Measurements from ENCODE around the gene ATP13A5.

ATP13A5 gene, protein sequence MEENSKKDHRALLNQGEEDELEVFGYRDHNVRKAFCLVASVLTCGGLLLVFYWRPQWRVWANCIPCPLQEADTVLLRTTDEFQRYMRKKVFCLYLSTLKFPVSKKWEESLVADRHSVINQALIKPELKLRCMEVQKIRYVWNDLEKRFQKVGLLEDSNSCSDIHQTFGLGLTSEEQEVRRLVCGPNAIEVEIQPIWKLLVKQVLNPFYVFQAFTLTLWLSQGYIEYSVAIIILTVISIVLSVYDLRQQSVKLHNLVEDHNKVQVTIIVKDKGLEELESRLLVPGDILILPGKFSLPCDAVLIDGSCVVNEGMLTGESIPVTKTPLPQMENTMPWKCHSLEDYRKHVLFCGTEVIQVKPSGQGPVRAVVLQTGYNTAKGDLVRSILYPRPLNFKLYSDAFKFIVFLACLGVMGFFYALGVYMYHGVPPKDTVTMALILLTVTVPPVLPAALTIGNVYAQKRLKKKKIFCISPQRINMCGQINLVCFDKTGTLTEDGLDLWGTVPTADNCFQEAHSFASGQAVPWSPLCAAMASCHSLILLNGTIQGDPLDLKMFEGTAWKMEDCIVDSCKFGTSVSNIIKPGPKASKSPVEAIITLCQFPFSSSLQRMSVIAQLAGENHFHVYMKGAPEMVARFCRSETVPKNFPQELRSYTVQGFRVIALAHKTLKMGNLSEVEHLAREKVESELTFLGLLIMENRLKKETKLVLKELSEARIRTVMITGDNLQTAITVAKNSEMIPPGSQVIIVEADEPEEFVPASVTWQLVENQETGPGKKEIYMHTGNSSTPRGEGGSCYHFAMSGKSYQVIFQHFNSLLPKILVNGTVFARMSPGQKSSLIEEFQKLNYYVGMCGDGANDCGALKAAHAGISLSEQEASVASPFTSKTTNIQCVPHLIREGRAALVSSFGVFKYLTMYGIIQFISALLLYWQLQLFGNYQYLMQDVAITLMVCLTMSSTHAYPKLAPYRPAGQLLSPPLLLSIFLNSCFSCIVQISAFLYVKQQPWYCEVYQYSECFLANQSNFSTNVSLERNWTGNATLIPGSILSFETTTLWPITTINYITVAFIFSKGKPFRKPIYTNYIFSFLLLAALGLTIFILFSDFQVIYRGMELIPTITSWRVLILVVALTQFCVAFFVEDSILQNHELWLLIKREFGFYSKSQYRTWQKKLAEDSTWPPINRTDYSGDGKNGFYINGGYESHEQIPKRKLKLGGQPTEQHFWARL

GRCh38 chr3:193378706-193379105 is at the start of gene ATP13A5:
Gene ATP13A5, minus strand, starts transcription at chr3:193378753. Its CDS starts 28 bp downstream, at chr3:193378725.
- no peak for DNase-seq (ENCODE audit: low read depth)

DNA sequence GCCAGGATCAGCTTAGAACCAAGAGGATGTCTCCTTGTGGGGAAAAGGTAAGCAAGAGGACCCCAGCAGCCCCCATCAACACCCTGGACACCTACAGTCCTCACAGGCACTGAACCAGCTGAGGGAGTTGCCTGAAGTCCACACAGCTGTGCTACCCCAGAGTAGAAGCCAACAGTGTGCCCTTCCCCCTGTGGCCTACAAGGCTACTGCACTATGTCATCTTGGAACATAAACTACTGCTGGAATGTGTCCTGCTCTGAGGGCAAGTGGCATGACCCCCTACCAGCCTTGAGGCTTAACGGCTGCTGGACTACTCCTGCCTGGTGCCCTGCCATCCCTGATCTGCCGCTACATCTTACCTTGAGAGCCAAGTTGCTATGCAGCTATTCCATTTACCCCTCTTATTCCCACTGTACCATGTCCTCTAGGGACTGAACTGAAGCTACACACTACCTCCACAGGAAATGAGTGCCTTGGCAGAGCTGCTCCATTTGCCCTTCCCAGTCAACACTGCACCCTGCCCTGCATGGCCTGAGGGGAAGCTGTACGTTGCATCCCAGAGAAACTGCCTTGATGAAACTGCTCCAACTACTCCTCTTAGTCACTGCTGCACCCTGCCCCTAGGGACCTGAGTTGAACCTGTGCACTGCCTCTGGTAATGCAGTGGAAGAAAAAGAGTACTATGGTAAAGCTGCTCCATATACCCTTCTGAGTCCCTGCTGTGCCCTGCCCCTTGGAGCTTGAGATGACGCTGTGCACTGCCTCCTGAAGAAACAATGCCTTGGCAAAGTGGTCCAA is 40.2 kb upstream of the ATP13A5 start:
- no peak for DNase-seq (ENCODE audit: low read depth)

DNA sequence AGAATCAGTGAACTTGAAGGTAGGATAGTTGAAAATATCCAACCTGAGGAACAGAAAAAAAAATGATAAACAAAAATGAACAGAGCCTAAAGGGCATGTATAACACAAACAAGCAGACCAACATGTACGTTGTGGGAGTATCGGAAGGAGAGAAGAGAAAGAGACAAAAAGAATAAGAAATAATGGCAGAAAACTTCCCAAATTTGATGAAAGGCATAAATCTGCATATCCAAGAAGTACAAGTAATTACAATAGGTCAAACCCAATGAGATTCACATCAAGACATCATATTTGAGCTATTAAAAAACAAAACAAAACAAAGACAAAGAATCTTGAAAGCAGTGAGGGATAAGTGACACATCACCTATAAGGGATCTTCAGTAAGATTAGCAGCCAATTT is 38.1 kb upstream of the ATP13A5 start:
- DNase-seq (ENCODE audit: low read depth), result no peak

DNA sequence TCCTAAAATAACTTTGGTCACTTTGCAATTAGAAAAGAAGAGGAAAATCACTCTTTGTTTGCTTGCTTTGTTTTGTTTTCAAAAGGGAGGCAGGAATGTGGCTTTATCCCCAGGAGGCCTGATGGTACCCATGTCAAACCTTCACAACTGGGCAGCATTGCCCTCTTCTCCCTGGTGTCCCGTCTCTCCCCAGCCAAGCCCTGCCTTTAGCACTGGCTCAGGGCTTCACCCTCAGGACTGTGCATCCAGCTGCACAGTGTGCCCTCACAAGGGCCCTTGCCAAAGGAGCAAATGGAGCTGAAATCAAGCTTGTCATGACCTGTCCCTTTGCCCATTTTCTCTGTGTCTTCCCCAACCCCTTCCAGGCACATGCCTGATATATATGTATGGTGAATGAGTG is 29.1 kb upstream of the ATP13A5 start:
- DNase-seq (ENCODE audit: low read depth), result no peak

- DNase-seq (ENCODE audit: low read depth), result no peak
Observed at GRCh38 chr3:193407112-193407511, 28.6 kb upstream of the ATP13A5 start.

DNA sequence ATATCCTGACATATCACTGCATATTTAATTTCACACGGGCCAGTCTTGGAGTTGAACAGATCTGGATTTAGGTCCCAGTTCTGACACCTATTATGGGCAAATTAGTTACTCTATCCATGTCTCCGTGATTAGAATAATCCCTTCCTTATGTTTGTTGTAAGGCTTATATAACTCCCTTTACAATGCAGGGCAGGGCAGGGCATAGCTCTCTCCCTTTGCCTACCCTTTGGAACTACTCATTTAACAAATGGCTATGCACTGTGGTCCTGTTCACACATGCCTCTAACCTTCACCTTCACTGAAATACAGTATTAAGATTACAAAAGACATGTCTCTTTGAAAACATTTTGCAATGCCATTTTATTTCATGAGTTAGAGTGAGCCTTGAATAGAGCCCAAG is 24.8 kb upstream of the ATP13A5 start:
- no peak for DNase-seq (ENCODE audit: low read depth)

GRCh38 chr3:193400304-193400703 is 21.8 kb upstream of the ATP13A5 start:
- no peak for DNase-seq (ENCODE audit: low read depth)

GRCh38 chr3:193396451-193397244 is 18.1 kb upstream of the ATP13A5 start:
- no peak for DNase-seq (ENCODE audit: low read depth)

- DNase-seq (ENCODE audit: low read depth), result no peak
Observed at GRCh38 chr3:193391902-193392301, 13.3 kb upstream of the ATP13A5 start.

- no peak for DNase-seq (ENCODE audit: low read depth)
Observed at GRCh38 chr3:193389335-193389734, 10.8 kb upstream of the ATP13A5 start.

- no peak for DNase-seq (ENCODE audit: low read depth)
Observed at GRCh38 chr3:193388361-193388760, 9.8 kb upstream of the ATP13A5 start.

DNA sequence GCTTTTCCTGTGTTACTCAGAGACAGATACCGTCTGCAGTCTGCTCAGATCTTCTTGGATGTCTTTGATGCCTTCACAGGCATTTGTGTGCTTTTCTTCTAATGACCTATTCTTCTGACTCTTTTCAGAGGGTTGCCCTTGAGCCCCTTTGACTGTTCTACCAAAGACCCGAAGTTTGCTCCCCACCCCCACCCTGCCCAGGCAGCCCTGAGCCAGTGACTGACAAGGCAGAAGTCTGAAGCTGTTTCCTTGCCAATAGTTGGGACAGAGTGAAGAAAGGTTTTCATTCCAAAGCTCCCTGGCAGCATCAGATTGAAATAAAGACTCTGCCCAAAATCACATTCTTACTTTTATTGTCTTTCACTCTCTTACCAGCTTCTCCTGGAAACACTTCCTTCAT is 9.0 kb upstream of the ATP13A5 start:
- no peak for DNase-seq (ENCODE audit: low read depth)

DNA sequence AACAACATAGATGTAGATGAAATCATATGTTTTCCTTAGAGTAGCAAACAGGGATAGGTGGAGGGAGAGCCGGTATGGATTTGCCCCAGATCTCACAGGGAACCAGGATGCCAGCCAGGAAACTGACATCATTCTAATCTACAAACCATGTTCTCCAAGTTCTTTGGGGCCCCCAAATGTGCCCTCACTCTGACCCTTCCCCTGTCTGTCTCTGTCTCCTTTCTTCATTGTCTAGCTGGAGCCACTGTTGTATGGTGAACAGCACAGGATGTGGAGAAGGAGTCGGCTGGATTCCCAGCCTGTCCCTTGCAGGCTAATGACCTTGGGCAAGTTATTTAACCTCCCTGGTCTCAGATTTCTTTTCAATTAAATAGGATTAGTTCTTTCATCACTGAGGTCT is 962 bp downstream of the ATP13A5 start:
- DNase-seq (ENCODE audit: low read depth), result no peak

DNA sequence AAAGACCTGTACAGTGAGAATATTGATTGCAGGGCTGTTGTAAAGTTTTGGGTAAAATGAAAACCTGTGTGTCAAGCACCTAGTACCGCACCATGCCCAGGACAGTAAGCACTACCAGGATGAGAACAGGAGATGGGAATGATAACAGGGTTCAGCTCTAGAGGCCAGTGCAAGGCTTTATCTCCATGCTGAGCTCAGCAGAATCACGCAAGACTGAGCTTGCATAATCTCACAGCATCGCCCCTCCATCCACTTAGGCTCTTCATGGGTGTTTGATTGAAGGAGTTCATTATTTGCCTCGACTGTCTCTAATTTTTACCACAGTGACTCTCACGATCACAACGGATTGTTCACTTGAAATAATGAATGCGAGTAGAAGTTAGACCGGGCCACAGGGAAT is 2.9 kb downstream of the ATP13A5 start:
- no peak for DNase-seq (ENCODE audit: low read depth)

- DNase-seq (ENCODE audit: low read depth), result no peak
Observed at GRCh38 chr3:193372783-193373182, 5.8 kb downstream of the ATP13A5 start.

GRCh38 chr3:193367868-193368267 is 10.7 kb downstream of the ATP13A5 start:
- no peak for DNase-seq (ENCODE audit: low read depth)

GRCh38 chr3:193357291-193357690 is 21.3 kb downstream of the ATP13A5 start:
- DNase-seq (ENCODE audit: low read depth), result no peak

DNA sequence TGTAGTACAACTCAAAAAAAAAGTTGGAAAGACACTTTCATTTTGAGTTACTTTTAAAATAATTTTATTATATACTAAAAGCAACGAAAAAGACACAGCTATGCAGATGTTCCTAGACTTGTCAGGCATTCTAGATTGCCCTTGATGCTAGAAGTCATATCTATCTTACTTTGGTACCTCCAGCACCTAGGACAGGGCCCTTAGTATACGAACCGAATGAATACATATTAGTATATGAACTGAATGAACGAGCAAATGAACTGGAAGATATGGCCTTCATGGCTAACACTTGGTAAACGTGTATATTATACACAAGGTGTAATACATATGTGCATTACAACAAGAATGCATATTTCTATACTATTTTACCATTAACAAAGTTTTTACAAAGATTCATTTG is 24.1 kb downstream of the ATP13A5 start:
- no peak for DNase-seq (ENCODE audit: low read depth)

DNA sequence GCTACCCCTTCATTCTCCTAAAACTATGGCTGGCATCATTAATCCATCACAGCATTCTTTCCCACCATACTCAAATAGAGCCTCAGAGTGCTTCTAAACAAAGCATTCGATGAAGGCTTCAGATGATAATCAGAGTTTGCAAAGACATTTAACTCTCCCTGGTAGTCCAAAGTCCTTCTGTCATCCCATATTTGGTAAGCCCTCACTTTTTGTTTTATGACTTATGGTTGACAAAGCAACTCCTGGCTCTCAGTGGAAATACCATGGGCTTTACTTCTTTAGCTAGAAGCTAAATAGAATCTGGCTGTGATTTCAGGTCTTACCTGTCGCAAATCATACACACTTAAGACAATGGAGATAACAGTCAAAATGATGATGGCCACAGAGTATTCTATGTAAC is 27.8 kb downstream of the ATP13A5 start:
- no peak for DNase-seq (ENCODE audit: low read depth)

GRCh38 chr3:193348686-193349085 is 29.9 kb downstream of the ATP13A5 start:
- no peak for DNase-seq (ENCODE audit: low read depth)

Measured in stimulated activated CD8-positive, alpha-beta memory T cell treated with anti-CD3 and anti-CD28 coated beads, Interleukin-15, amount 100 ng/mL, for 1 hour (primary cell).